ENCODE results near the gene SLC6A13.

SLC6A13 gene

DNA sequence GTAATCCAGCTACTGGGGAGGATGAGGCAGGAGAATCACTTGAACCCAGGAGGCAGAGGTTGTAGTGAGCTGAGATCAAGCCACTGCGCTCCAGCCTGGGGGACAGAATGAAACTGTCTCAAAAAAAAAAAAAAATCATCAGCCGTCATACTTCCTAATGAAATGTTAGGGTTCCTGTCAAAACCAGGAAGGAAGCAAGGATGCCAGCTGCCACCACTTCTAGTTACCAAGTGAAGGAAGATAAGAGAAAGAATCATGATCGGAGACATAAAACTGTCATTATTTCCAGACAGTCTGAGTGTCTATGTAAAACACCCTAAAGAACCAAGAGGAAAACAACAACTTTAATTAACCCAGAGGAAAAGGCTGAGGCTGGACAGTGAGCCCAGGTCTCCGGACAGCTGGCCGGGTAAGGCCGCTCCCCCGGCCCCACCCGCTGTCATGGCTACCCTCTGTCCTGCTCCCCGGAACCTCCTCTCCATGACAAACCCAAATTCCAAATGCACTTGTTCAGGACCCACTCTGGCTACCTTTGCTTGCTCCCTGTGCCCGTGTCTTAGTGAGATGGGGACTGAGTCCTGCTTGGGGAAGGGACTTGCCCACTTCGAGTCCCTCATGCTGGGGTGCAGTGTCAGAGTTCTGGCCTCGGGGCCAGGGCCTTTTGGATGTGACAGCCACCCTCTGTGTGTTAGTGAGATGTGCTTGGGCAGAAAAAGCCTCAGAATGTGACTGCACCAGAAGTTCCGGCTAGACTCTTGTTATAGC is 77.6 kb downstream of the SLC6A13 start:
- no peak for TF ChIP-seq CTCF (IDR thresholded peaks at IDR 0.05; ENCODE audit: insufficient read depth, missing control alignments)
- DNase-seq (ENCODE audit: insufficient read length, low spot score) (no peak), FAIRE-seq (no peak)

GRCh38 chr12:182381-182892 is 80.2 kb downstream of the SLC6A13 start:
- DNase-seq (ENCODE audit: insufficient read length, low spot score), result no peak
- no peak for FAIRE-seq
- no peak for TF ChIP-seq CTCF (IDR thresholded peaks at IDR 0.05; ENCODE audit: insufficient read depth, missing control alignments)

GRCh38 chr12:181921-182320 is 80.7 kb downstream of the SLC6A13 start:
- FAIRE-seq, result no peak
- no peak for TF ChIP-seq CTCF (IDR thresholded peaks at IDR 0.05; ENCODE audit: insufficient read depth, missing control alignments)
- no peak for DNase-seq (ENCODE audit: insufficient read length, low spot score)

DNA sequence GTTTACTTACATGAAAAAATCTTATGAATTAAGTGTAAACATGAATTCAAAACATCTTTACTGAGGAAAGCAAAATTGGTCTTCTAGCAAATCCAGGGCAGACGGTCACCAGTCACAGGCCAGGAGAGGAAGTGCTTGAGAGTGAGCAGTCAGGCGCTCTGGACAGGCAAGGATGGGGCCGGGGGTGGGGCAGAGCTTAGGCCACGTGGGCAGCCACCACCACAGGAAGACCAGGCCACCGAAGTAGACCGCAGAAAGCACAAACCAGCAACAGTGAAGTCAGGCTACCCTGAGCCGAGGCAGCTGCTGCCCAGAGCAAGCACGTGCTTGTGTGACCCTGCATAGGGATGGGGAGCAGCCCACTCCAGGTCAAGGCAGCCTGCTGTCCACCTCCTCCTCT is 82.2 kb downstream of the SLC6A13 start:
- no peak for TF ChIP-seq CTCF (IDR thresholded peaks at IDR 0.05; ENCODE audit: insufficient read depth, missing control alignments)
- FAIRE-seq (no peak), DNase-seq (ENCODE audit: insufficient read length, low spot score) (no peak)

GRCh38 chr12:179885-180284 is 82.8 kb downstream of the SLC6A13 start:
- DNase-seq (ENCODE audit: insufficient read length, low spot score) (no peak), FAIRE-seq (no peak)
- no peak for TF ChIP-seq CTCF (IDR thresholded peaks at IDR 0.05; ENCODE audit: insufficient read depth, missing control alignments)

DNA sequence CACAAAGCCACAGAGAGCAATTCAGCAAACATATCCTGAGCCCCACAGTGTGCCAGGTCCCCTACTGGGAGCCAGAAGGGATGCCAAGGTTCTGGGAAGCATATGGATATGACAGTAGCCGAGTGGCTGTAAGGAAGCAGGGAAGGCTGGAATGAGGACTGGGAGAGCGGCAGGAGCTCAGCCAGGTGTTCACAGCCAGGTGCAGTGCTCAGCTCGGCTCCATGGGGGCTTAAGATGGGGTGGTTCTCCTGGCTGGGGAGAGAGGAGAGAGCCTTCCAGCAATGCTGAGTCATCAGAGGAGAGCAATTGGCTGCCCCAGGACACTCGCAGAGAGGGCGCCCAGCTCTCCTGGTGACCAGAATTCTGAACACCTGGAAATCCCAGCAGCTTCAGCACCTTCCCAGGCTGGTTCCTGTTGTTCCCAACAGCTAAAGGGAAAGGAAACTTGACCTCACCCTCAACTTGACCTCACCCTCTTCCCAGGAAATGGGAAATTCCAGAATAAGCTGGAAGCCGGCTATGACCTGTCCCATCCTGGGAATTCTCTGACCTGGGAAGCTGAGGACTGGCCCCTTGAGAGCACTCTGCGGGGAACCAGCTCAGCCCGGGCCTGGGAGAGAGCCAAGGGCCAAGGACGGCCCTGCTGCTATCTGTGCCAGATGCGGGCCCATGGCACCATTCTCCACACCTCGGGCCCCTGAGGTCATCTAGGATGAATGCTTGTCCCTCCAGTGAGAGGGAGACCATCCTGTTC is 83.3 kb downstream of the SLC6A13 start:
- FAIRE-seq, result no peak
- DNase-seq (ENCODE audit: insufficient read length, low spot score), result no peak
- TF ChIP-seq CTCF (IDR thresholded peaks at IDR 0.05; ENCODE audit: insufficient read depth, missing control alignments), result no peak

DNA sequence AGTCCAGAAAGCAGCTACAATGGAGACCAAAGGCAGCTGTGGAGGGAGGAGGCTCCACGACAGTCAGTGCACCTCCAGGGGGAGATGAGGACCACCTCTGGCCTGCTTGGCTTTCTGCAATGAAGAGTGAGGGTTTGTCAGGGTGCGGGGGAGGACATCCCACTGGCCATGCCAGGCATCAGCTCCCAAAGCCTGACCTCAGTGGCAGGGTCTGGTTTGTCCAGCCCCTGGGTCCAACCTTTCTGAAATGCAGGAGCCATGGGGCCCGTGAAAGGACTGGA is 83.9 kb downstream of the SLC6A13 start:
- DNase-seq (ENCODE audit: insufficient read length, low spot score) (no peak), FAIRE-seq (no peak)

More for the DNA sequence above, 83.9 kb downstream of the SLC6A13 start:
- no peak for TF ChIP-seq CTCF (IDR thresholded peaks at IDR 0.05; ENCODE audit: insufficient read depth, missing control alignments)
